Neural crest cell (in vitro differentiated cells): ENCODE results near the gene DAPK2. TPM values are rescaled to one million over a fixed set of nuclear protein-coding genes. Genes with fewer than 3 reads are reported as not detected.

Experiments used
- DNase-seq: peaks from one replicate; pipeline ENCODE4 v3.0.0; 2021; ENCODE audit warnings: low read depth, mixed read lengths, low spot score
- H3K27ac Mint-ChIP-seq: one replicate; pipeline ENCODE4 v1.8.0; 2021; ENCODE audit warnings: mild to moderate bottlenecking, mixed read lengths; ENCODE audit not compliant: unreplicated experiment
- H3K27me3 Mint-ChIP-seq: 2 replicates; pipeline ENCODE4 v1.8.0; 2021; ENCODE audit warnings: low read depth, mild to moderate bottlenecking, mixed read lengths
- H3K36me3 Mint-ChIP-seq: 2 replicates; pipeline ENCODE4 v1.8.0; 2021; ENCODE audit warnings: low read depth, mild to moderate bottlenecking, mixed read lengths
- H3K4me1 Mint-ChIP-seq: 2 replicates; pipeline ENCODE4 v1.8.0; 2021; ENCODE audit warnings: mixed read lengths
- H3K4me3 Mint-ChIP-seq: one replicate; pipeline ENCODE4 v1.8.0; 2021; ENCODE audit warnings: mild to moderate bottlenecking, mixed read lengths
- H3K9me3 Mint-ChIP-seq: 2 replicates; pipeline ENCODE4 v1.8.0; 2021; ENCODE audit warnings: mixed read lengths
- total RNA-seq: library from RNA; stranded (reverse); gene quantifications from 2 replicates; pipeline ENCODE4 v1.2.1, GENCODE V29; 2021
- TF ChIP-seq, protein P1 (sequence below): fragments of 200-600 bp; sonication (generic); conservative IDR thresholded peaks from 2 replicates; pipeline ENCODE4 v1.5.0; 2021; ENCODE audit warnings: antibody characterized with exemption, mild to moderate bottlenecking

The DAPK2 gene
- total RNA-seq, 1 donor from 2014 or later: 8.5 TPM

DNA sequence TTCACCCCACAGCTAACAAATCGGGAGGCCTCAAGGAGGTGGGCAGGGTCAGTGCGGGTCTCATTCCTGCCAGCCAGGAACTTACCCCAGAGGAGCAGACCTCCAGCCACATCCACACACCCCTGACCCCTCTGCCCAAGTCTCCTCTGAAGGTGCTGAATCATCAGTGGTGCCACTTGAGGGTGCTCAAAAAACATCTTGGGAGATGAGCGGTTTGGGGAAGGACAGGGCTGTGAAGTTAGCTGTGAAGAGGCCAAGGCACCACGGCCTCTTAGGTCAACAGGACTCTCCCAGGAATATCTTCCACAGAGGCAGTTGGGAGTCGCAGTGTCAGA, 1.2 kb downstream of the DAPK2 start:
- no peak for DNase-seq
- H3K27ac Mint-ChIP-seq: no peak overlapping the region
- H3K36me3 Mint-ChIP-seq: no peaks in the 10 kb centered on the region
- H3K4me3 Mint-ChIP-seq: peak overlapping the region; percentile 84
- TF ChIP-seq, protein P1, sequence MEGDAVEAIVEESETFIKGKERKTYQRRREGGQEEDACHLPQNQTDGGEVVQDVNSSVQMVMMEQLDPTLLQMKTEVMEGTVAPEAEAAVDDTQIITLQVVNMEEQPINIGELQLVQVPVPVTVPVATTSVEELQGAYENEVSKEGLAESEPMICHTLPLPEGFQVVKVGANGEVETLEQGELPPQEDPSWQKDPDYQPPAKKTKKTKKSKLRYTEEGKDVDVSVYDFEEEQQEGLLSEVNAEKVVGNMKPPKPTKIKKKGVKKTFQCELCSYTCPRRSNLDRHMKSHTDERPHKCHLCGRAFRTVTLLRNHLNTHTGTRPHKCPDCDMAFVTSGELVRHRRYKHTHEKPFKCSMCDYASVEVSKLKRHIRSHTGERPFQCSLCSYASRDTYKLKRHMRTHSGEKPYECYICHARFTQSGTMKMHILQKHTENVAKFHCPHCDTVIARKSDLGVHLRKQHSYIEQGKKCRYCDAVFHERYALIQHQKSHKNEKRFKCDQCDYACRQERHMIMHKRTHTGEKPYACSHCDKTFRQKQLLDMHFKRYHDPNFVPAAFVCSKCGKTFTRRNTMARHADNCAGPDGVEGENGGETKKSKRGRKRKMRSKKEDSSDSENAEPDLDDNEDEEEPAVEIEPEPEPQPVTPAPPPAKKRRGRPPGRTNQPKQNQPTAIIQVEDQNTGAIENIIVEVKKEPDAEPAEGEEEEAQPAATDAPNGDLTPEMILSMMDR: no peak
- H3K27me3 Mint-ChIP-seq: peaks cover 5% of the 10 kb centered on the region
- no peaks in the 10 kb centered on the region for H3K9me3 Mint-ChIP-seq
- H3K4me1 Mint-ChIP-seq: peaks cover 10% of the 10 kb centered on the region

DNA sequence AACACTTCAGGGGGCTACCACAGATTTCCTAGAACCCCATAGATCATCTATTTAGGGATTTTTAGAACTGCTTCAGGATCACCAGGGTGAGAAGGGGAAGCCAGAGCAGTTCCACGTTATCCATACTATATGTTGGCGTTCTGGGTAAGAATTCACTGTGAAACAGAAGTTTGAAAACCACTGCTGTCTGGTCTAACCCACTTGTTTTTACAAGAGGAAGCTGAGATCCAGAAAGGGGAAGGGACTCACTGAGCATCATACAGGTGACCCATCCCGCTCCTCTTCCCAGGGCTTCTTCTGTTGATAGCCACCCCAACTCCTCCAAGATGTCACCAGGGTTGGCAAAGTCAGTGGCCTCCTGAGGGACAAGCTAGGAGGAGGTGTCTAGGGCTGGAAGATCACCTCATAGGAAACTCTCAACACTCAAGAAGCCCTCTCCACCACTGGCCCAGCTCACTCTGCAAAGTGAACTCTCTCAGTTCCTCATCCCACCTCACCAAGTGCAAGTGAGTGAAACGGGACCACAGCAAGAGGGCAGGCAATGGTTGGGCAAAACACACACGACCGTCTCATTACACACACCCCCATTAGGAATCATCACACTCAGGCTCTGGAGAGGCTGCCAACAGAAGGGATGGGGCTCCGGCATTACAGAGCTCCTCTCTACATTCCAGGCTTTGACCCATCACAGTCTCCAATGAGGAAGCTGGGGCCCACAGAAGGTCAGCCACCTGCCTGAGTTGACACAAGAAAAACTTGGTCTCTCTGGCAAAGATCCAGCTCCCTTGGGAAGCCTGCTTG, 1.8 kb downstream of the DAPK2 start:
- no peak overlapping the region for H3K27ac Mint-ChIP-seq
- H3K27me3 Mint-ChIP-seq: peaks cover 5% of the 10 kb centered on the region
- H3K4me1 Mint-ChIP-seq: peaks cover 10% of the 10 kb centered on the region
- TF ChIP-seq, protein P1: no peak
- no peaks in the 10 kb centered on the region for H3K36me3 Mint-ChIP-seq
- peak overlapping the region; percentile 84 for H3K4me3 Mint-ChIP-seq
- H3K9me3 Mint-ChIP-seq: no peaks in the 10 kb centered on the region
- no peak for DNase-seq

DNA sequence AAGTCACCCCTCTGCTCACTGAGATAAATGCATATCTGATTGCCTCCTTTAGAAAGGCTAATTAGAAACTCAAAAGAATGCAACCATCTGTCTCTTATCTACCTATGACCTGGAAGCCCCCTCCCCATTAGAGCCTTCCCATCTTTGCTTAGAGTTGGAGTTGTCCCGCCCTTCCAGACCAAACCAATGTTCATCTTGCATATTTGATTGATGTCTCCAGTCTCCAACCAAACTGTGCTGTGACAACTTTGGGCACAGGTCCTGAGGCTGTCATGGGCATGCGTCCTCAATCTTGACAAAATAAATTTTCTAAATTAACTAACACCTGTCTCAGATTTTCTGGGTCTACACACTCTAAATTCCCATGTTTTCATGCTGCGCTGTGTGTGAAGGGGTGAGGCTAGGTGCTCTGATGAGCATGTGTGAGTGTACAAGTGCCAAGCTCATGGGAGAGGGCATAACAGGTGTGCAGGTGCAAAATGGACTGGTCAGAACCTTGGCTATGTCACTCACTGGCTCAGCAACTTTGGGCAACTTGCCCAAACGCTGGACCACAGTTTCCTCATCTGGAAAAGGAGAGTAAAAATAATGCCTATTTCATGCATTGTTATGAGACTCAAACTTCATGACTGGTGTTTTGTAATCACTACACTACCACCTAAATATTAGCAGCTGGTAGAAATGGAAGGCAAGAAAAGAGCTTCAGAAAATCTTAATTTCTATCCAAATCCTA, 7.2 kb downstream of the DAPK2 start:
- Mint-ChIP-seq H3K4me1 (no peaks in the 10 kb centered on the region), H3K4me3 (no peak overlapping the region), H3K27me3 (no peaks in the 10 kb centered on the region), H3K27ac (no peak overlapping the region), H3K9me3 (no peaks in the 10 kb centered on the region), H3K36me3 (peaks cover 3% of the 10 kb centered on the region)
- TF ChIP-seq, protein P1: no peak
- no peak for DNase-seq

DNA sequence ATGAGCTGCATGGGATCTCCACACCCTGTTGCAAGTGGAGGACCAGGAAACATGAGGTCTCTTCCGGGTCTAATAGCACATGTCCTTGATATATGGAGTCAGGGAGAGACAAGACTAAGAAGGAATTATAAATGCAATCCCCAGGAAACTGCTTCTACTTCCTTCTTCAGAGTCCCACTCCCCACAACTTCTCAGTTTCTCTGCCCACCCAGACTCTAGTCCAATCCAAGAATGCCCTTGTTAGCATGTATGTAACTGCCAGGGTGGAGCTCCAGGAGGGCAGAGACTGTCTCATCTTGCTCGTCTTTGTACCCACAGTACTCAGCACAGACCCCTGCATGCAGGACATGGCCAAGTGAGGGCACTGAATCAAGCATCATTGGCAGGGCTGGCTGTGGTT, 8.3 kb downstream of the DAPK2 start:
- Mint-ChIP-seq H3K4me1 (no peaks in the 10 kb centered on the region), H3K27ac (no peak overlapping the region)

DNA sequence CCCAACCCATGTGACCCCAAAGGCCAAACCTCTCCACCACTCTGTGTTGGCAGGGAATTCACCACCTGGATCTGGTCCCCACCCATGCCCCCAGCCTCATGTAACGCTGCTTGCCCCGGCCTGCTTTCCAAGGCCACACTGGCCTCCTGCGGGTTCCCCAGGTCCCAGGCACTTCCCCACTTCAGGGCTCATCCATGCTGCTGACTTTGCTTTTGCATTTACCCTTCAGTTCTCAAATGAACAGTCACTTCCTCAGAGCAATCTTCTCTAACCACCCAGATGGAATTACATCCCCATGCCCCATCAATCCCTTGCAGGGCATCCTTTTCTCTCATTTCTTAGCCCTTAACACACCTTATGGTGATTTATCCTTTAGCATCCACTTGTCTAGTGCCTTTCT, 9.2 kb downstream of the DAPK2 start:
- no peaks in the 10 kb centered on the region for H3K9me3 Mint-ChIP-seq
- no peaks in the 10 kb centered on the region for H3K27me3 Mint-ChIP-seq
- no peak overlapping the region for H3K27ac Mint-ChIP-seq
- H3K4me3 Mint-ChIP-seq: no peak overlapping the region
- H3K36me3 Mint-ChIP-seq: peaks cover 3% of the 10 kb centered on the region
- TF ChIP-seq, protein P1: no peak
- H3K4me1 Mint-ChIP-seq: no peaks in the 10 kb centered on the region
- no peak for DNase-seq

More for the DNA sequence above, 8.3 kb downstream of the DAPK2 start:
- Mint-ChIP-seq H3K4me3 (no peak overlapping the region), H3K36me3 (peaks cover 3% of the 10 kb centered on the region), H3K27me3 (no peaks in the 10 kb centered on the region), H3K9me3 (no peaks in the 10 kb centered on the region)
- TF ChIP-seq, protein P1: no peak
- no peak for DNase-seq
